ENCODE measurements around the gene RALGAPB.
"Not testable (repeated sequence)": the region's sequence is repeated elsewhere in the genome, so short reads cannot be mapped to it uniquely, and the experiment has no call there.

The RALGAPB gene

DNA sequence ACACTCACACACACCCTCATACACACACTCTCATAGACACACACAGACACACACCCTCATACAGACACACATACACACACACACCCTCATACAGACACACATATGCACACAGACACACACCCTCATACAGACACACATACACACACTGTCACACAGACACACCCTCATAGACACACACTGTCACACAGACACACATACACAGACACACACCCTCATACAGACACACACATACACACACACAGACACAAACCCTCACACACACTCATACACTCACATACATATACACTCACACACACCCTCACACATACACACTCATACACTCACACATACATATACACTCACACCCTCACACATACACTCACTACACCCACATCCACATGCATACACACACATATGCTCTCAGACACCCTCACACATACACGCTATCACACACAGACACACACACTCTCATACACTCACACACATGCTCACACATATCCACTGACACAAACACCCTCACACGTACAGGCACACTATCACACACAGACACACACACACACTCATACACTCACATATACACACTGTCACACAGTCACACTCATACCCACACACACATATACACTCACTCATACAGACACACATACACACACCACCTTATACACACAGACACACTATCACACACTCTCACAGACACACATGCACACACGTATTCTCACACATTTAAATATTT is 117.5 kb downstream of the RALGAPB start:
- no peak for FAIRE-seq

DNA sequence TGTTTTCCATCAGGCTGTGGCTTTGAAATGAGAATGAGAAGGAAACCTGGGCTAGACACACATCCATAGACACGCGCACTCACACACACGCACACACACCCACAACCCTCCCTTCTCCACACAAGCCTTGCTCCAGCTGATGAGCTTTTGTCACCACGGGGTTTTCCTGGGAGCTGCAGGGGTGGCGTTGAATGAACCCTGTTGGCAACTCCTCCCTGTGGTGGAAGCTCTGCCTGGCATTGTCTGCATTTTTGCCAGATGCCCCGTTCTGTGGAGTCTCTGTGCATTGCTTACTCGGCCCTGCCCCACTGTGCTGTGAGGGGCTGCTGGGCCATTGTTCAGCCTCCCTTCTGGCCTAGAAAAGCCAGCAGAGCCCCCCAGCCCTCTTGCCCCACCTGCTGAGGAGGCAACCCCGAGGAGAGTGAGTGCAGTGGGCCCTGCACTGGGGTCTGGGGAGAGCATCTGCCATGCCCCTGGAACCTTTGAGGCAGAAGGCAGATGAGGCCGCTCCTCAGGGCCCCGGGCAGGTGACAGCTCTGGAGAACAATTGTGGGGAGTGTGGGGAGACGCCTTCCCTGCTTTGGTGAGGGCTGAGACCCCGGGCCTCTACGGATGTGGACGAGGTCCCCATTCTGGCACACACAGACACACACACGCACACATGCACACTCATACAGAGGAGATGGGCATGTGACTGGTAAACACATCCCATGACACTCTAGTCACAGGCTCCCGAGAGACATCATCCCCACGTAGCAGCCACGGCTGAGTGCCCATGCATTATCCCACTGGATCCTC is 118.2 kb downstream of the RALGAPB start:
- FAIRE-seq, result no peak

DNA sequence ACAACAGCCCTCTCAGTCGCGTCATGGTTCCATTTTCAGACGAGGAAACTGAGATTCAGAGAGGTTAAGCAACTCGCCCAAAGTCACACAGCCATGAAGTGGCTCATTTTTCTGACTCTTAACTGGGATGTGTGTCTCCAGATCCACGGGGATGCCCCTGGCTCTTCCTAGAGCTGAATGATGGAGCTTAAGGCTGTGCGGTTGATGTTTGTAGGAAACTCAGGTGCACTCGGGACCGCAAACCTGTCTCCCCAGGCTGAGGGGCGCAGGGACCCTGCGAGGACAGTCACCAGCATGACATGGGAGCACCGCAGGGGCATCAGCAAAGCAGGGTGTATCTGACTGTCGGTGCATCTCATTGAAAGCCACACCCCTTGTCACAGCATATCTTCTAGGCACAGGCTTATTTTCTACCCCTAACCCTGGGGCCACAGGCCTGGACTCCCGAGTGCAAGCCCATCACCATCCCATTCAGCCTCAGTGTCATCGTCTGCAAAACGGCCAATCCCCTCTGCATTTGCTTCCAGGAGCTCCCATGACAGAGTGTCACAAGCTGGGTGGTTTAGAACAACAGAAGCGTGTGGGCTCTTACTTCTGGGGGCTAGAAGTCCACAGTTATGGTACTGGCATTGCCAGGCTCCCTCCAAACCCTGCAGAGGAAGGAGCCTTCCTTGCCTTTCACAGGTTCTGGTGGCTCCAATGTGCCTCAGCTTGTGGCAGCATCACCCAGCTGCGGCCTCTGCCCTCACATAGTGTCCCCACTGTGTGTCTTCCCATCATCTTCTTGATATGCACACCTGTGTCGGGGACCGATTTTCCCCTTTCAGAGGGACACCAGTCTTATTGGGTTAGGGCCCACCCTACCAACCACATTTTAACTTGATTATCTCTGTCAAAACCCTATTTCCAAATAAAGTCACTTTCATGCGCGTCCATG is 119.1 kb downstream of the RALGAPB start:
- no peak for FAIRE-seq

DNA sequence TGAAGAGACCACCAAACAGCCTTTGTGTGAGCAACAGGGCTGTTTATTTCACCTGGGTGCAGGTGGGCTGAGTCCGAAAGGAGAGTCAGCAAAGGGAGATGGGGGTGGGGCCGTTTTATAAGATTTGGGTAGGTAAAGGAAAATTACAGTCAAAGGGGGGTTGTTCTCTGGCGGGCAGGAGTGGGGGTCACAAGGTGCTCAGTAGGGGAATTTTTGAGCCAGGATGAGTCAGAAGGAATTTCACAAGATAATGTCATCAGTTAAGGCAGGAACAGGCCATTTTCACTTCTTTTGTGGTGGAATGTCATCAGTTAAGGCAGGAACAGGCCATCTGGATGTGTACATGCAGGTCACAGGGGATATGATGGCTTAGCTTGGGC is 119.8 kb downstream of the RALGAPB start:
- FAIRE-seq, result not testable (repeated sequence)

DNA sequence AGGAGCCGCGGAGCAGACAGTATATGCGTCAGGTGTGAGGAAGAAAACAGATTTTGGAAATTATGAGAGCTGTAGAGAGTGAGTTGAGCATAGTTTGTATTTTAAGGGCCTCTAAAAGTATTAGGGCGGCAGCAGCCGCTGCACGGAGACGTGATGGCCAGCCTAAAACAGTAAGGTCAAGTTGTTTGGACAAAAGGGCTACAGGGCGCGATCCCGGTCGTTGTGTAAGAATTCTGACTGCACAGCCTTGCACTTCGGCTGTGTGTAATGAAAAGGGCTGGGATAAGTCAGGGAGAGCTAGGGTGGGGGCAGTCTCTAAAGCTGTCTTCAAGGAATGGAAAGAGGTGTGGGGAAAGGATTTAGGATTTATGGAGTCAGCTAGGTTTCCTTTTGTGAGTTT is 121.6 kb downstream of the RALGAPB start:
- FAIRE-seq, result not testable (repeated sequence)

DNA sequence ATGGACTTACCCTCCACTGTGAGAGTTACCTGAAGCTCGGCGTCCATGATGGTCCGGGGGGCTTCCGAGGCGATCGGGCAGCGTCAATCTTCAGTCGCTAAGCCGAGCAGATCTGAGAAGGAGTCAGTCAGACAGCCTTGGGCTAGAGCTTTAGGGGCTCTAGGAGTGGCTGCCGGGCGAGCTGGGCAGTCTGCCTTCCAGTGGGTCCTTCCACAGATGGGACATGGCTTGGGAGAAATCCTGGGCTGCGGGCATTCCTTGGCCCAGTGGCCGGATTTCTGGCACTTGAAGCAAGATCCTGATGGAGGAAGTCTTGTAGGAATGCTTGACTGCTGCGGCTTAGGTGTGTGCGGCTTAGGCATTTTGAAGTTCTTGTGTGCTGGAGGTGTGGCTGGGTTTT is 123.2 kb downstream of the RALGAPB start:
- not testable (repeated sequence) for FAIRE-seq

DNA sequence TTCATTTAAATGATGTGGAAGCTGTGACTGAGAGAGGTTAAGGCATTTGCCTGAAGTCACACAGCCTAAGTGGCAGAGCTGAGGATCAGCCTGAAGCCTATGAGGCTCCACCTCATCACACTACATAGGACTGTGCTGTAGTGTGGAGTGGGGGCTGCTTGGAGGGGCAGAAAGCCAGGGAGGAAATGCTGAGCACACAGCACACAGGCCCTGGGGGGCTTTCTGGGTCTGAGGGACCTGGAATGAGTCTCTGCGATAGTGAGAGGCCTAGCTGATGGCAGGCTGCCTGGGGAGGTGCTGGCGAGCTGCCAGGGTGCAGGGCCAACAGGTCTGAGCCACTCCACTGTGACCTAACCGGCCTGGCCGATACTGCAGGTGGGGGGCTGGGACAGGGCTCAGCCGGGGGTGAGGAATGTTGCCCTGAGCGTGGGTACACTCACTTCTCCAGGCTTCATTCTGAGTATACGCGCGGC is 126.8 kb downstream of the RALGAPB start:
- FAIRE-seq, result no peak

DNA sequence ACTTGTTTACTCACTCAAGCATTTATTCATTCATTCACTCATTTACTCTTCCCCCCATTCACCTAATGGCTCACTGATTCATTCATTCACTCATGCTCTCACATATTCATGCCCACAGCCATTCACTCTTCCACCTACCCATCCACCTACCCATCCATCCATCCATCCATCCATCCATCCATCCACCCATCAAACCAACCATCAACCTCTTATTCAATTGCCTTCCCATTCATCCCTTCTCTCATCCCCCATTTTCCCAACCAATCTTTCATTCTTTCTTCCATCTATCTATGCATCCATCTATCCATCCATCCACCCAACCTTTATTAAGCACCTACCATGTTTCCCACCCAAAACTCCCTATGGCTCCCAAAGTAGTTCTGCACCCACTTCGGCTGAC is 127.4 kb downstream of the RALGAPB start:
- no peak for FAIRE-seq

DNA sequence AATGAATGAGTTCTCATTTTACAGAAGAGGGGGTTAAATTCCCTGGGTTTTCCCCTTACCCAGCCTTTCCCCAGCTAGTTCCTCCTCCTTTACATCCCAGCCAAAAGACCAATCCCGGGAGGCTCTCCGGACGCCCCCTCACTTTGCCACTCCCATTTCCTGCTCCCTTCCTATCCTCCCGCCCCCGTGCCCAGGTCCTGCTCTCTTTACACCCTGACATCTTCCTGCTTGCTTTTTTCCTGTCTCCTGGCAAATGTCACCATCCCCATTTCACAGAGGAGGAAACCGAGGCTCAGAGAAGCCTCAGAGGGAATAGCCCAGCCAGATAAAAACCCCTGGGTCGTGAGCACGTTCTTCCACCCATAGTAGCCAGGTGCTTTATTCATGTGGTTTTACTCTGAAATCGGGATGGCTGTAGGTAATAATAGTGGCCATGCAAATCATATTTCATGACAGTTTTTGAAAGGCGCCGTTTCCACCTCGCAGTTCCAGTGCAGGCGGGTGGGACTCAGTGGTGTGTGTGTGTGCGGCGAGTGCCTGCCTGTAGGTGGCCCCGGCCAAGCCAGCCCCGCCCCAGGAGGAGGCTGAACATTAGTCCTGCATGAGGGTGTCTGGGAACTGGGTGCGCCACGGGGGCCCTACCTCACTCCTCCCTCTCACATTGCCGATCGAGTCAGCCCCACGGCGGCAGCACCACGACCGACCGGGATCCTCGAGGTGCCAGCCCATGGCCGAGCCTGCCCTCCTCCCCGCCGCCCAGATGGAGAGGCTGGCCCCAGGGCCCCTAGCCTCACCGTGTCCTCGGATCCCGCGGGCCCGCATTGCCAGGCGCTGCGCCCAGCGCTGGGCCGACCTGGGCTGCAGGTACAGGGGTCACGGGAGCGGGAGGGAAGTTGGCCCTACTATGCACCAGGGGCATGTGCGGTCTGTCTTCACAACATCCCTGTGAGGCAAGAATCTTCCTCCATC is 128.9 kb downstream of the RALGAPB start, which contains the start of gene ARHGAP40:
TSS of gene ARHGAP40 (plus strand) at position 594 of the 969 bp plus-strand sequence.
- no peak for FAIRE-seq

DNA sequence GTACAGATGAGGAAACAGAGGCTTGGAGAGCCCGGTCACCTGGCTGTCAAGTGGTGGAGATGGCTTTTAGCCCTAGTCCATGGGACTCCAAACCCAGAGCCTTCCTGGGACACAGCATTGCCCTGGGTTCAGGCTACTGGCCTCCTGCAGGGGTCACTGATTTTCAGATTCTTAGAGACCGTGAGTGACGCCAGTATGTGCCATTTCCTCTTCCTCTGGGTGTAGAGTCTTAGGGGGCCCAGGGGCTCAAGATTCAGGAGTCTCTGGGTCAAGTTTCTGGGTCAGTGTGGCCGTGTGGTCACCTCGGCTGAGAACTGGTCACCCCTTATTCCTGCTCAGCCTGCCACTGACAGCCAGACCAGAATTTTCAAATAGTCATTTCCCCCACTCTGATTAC is 129.5 kb downstream of the RALGAPB start:
- no peak for FAIRE-seq

DNA sequence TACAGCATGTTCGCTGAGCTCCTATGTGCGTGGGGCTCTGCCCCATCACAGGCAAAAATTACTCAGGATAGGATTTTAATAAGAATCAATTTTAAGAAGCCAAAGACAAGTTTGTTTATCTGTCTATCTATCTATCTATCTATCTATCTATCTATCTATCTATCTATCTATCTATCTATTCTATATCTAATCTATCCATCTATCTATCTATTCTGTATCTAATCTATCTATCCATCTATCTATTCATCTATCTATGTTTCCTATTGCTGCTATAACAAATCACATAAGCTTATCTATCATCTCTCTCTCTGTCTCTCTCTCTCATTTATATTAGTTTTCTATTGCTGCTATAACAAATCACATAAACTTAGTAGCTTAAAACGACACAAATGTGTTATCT is 130.6 kb downstream of the RALGAPB start:
- no peak for FAIRE-seq

DNA sequence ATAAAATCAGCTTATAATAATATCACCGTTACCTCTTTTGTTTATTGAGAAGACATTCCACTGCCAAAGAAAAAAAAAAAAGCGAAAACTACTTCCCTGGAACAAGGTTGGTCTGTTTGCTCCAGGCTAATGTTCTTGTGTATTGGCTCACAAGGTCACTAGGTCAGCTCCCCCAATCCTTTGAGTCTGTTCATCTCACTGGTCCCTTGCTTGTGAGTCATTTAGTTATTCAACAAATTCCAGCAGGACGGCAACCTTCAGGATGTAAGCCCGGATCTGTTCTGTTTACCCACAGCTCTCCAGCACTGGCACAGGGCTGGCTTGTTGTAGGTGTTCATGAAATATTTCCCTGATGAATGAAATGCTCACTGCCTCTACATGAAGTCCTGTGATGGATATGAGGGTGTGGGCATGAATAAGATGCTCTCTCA is 132.2 kb downstream of the RALGAPB start:
- no peak for FAIRE-seq

DNA sequence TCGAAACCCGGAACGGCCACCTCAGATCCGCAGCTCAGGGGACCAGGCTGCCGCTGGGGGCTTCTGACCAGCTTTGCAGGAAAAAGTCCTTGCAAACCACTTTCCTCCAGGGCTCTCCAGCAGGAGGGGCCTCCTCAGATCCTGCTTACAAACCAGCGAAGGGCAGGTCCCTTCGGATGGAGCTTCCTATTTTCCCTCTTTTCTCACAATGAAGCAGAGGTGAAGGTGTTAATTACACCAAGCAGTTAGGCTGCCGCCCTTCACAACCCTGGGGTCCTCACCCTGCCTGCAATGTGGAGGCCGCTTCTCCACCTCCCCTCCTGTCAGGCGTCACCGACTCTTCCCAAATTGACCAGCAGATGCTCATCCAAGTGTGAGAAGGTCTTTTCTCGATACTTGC is 134.7 kb downstream of the RALGAPB start:
- FAIRE-seq, result no peak

DNA sequence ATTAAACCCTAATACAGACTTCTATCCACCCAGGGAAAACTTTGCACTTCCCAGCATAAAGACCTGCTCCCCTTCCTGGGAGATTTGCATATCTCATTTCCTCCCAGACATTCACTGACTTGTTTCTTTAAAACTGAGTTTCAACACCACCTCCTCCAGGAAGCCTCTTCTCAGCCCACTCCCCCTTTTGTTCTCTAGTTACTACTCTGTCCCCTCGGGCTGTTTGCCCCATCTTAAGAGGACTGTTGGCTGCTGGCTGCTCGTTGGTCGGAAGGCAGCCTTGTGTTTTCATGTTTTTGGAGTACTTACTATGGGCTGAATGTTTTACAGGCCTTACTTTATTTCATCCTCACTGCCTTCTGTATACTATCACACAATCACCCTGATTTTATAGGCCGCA is 135.5 kb downstream of the RALGAPB start:
- FAIRE-seq, result no peak

DNA sequence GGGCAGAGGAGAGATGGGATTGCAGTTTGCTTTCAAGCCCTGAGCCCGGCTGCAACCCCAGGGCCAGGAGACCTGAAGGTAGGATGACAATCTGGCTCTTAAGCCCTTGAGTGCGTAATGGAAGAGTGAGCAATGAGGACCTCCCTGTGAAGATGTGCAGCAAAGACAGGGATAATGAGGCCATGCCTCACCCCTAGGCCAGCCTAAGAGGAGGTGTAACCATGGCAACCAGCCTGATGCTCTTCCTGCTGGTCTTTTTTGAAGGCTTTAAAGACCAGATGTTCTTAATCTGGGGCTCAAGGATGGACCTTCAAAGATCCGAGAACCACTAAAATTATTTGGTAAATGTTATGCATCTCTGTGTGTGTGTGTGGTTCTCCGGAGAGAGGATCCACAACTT is 137.2 kb downstream of the RALGAPB start:
- no peak for FAIRE-seq

DNA sequence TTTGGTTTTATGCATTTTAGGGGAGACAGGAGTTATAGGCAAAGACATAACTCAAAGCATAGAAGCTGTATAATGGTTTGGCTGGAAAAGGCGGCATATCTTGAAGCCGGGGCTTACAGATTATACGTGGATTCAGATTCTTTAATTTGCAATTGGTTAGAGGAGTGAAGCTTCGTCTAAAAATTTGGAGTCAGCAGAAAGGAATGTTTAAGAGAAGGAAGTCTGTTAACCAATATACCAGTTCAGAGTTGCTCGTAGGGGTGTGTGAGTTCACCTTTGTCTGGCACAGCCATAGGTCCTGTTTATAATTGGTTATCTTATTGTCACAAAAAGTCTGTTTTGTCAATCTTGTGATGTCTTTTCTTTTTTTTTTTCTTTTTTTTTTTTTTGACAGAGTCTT is 137.9 kb downstream of the RALGAPB start:
- no peak for FAIRE-seq

DNA sequence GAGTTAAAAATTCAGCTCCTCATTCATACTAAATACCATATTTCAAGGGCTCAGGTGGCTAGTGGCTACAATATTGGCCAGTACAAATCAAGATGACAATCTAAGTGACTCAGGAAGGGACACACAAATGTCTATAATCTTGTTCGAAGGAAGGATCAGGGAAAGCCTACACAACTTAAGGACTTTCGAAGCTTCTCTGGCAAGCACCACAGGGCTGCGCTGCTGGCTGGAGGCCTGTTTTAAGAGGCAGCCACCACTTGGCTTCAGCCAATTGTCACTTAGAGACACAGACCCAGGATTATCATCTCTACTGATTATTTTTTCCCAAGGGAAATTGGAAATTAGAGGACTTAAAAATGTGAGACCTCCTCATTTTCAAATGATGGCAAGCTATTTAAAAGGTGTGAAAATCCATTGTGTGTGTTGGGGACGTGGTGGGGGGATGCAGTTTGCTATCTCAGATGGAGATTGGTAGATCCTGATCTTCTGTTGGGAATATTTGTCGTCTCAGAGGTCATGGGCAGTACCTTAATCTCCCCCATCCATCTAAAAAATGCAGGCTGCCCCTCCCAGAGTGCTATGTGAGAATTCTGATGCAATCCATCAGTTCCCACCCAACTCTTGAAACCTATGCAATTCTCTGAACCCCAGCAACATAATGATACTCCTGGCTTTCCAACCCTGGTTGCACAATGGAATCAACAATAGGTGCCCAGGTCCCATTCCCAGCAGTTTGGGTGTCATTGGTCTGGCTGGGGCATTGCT is 140.3 kb downstream of the RALGAPB start:
- FAIRE-seq, result no peak

DNA sequence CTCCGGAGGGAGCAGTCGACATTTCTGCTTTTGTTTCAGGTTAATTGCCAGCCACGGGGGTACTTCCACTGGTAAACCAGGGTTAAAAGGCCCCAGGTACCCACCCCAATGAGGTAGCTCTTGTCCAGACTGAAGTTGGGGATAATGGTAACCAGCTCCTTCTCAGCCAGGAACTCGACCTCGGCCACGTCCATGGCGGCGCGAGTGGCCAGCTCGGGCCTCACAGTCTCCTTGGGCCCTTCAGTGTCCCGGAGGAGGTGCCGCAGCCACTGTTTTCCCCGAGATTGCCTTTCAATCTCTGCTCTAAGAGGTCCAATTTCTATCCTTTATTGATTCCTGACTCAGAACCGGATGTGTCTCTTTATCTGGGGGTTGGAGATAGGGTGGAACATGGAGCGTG is 142.6 kb downstream of the RALGAPB start:
- no peak for FAIRE-seq

DNA sequence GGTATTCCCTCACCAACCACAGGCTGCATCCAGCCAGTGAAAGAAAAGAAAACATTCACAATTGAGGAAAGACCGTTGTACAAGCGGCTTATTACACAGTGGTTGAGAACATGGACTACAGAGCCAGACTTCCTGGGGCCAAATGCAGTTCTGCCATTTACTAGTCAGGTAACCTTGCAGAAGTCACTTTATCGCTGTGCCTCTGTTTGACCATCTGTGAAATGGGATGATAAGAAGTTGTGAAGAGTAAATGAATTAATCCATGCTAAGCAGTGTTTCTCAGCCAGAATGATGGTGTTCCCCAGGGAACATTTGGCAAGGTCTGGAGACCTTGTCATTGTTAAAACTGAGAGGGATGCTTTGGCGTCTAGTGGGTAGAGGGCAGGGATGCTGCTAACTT is 143.8 kb downstream of the RALGAPB start:
- no peak for FAIRE-seq

DNA sequence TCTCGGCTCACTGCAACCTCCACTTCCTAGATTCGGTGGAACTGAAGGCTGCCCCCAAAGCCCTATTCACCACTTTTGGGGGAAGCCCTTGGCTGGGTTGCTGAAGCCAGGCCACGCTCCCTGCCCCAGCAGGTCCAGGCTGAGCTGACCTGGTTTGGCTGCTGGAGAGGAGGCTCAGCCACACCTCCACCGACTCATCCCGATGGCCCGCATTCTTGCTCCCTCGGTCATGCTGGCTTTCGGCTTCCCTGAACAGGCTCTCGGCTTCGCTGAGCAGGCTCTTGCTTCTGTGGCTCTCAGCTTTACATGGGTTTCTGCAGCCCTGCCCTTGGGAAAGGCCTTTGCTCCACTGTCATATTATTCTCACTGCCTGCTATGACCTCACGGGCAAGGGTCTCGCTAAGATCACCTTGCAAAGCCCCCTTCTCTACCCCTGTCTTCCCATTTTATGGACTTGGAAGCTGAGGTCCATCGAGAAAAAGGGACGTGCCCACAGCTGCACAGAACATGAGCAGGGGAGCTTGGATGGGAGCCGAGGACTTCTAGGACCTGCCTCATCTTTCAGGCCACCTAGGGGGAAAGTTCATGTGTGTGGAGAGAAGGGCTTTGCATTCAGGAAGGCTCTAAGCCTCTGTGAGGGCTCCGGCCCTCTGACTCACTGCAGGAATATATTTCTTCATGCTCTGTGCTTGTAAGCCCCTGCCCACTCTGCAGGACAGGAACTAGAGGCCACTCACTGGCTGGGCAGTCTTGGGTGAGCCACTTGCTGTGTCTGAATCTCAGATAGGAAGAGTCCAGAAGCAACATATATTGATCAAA is 144.6 kb downstream of the RALGAPB start:
- no peak for FAIRE-seq
